ENCODE results near the gene PCLO.

DNA sequence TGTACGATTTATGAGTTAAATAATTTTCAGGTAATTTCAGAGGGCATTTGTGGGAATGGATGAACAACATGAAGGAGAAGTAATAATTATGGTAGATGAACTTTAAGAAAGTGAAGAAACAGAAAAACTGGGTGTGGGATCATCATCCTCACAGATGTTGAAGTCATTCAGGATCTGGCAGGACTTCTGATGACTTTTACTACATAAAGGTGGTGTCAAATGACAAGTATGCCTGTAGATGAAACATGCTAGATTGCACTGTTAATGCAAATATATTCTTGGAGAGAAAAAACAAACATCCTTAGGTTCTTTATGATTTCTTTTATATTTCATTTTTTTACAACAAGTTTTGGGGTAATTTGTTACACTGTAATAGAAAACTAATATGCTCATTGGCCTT lies 230.2 kb downstream of the PCLO start:
- TF ChIP-seq GATA2 (IDR thresholded peaks at IDR 0.05; ENCODE audit: low read depth, low read length) = no peak
- no peak for TF ChIP-seq GATA3 (IDR thresholded peaks at IDR 0.05; ENCODE audit: low read depth, low read length)

All from SH-SY5Y (cell line).